Measurements from ENCODE around the gene DUSP3. TPM values are rescaled to one million over a fixed set of nuclear protein-coding genes. Genes with fewer than 3 reads are reported as not detected.

The DUSP3 gene
- total RNA-seq, 1 experiment from 2014 or later, result 16.9 TPM

- H2BK5ac ChIP-seq (ENCODE audit: insufficient read length, low read length), result no peak overlapping the region
- no peak overlapping the region for H2BK20ac ChIP-seq (ENCODE audit: low read depth, low read length, poor library complexity, severe bottlenecking)
- H3K4me1 ChIP-seq (ENCODE audit: insufficient read depth, low read length), result no peaks in the 10 kb centered on the region
- H3K4me3 Mint-ChIP-seq, result no peak overlapping the region
- H3K9me3 ChIP-seq (ENCODE audit: control insufficient read depth, low read depth, low read length), result no peaks in the 10 kb centered on the region
- WGBS (ENCODE audit: extremely low coverage, insufficient read length, low lambda C conversion rate), result no CpG with 5 or more reads among the region's 11 CpGs
- H3T11ph ChIP-seq (ENCODE audit: low read length), result no peak overlapping the region
- no peak overlapping the region for H2BK12ac ChIP-seq (ENCODE audit: insufficient read length, low read depth, low read length)
- no peak overlapping the region for H2AK5ac ChIP-seq (ENCODE audit: insufficient read length, low read length)
- H4K91ac ChIP-seq (ENCODE audit: insufficient read length, low read depth, low read length), result no peak overlapping the region
- no peak overlapping the region for H3K4ac ChIP-seq (ENCODE audit: low read depth, low read length)
- H3K9ac ChIP-seq (ENCODE audit: extremely low read depth, insufficient read length, low read length), result no peak overlapping the region
- no peak for DNase-seq
- no peak overlapping the region for H4K8ac ChIP-seq (replicated peaks; ENCODE audit: insufficient read length, low read depth, low read length)
- no peak overlapping the region for H2BK15ac ChIP-seq (ENCODE audit: low read depth, low read length)
- H3K18ac ChIP-seq (ENCODE audit: insufficient read length, low read depth, low read length), result no peak overlapping the region
- H3K27ac Mint-ChIP-seq, result no peak overlapping the region; a peak in 1 of 7 replicates
- H3K23ac ChIP-seq (ENCODE audit: insufficient read length, low read depth, low read length), result no peak overlapping the region
- H3K23me2 ChIP-seq (ENCODE audit: insufficient read length, low read depth, low read length, poor library complexity, severe bottlenecking), result no peaks in the 10 kb centered on the region
- H3K79me2 ChIP-seq (ENCODE audit: insufficient read depth, low read length), result no peaks in the 10 kb centered on the region
- no peaks in the 10 kb centered on the region for H3K79me1 ChIP-seq (ENCODE audit: insufficient read depth, low read depth, low read length, poor library complexity, severe bottlenecking)
- no peak overlapping the region for H2BK120ac ChIP-seq (ENCODE audit: low read depth, low read length, poor library complexity, severe bottlenecking)
- no peak overlapping the region for H3K27ac ChIP-seq (ENCODE audit: insufficient read length, low read depth, low read length)
- H3K27me3 ChIP-seq (ENCODE audit: insufficient read depth, low read length), result no peaks in the 10 kb centered on the region
- no peak overlapping the region for H2AFZ ChIP-seq (ENCODE audit: low read length)
- H4K20me1 ChIP-seq (ENCODE audit: control insufficient read depth, insufficient read depth, insufficient read length), result no peaks in the 10 kb centered on the region
- H3K27me3 Mint-ChIP-seq (ENCODE audit: low read depth), result no peaks in the 10 kb centered on the region
- H3K14ac ChIP-seq (ENCODE audit: insufficient read depth, low read length), result no peak overlapping the region
- peaks cover 4 to 57% (median 52%) of the 10 kb centered on the region in 3 experiments for H3K36me3 Mint-ChIP-seq (ENCODE audit: insufficient read depth in 1 of 3, low read depth in 3 of 3)
- H3K9me3 Mint-ChIP-seq, result no peaks in the 10 kb centered on the region
- no peak for TF ChIP-seq CTCF (conservative IDR thresholded peaks at IDR 0.05)
- H3K56ac ChIP-seq (ENCODE audit: insufficient read length, low read depth, low read length), result no peak overlapping the region
- H4K5ac ChIP-seq (ENCODE audit: insufficient read length, low read depth, low read length), result no peak overlapping the region
- no peak overlapping the region for H3K4me2 ChIP-seq (ENCODE audit: insufficient read depth, insufficient read length, low read length)
- H3K4me1 Mint-ChIP-seq, result peaks cover 3 to 4% of the 10 kb centered on the region in 2 experiments
These were observed 8.9 kb downstream of the DUSP3 start for GRCh38 chr17:43769859-43770258.
